Thyroid gland (tissue), 4 donors: ENCODE data around the gene PTPRN. TPM values are rescaled to one million over a fixed set of nuclear protein-coding genes. Genes with fewer than 3 reads are reported as not detected.

Experiments
- DNase-seq, 2 donors: peaks; one replicate each; pipeline ENCODE4 v3.0.0-alpha.2; 2019
- H3K27ac ChIP-seq, 3 donors: fragments of 200-600 bp; sonication (generic); 1 replicate in 2 of 3; 2 replicates in 1 of 3; pipeline ENCODE4 v1.5.1; 2016 to 2019; ENCODE audit warnings: mild to moderate bottlenecking in 1 of 3, moderate library complexity in 1 of 3
- H3K27me3 ChIP-seq: fragments of 200-600 bp; sonication (generic); one replicate; pipeline ENCODE4 v1.5.1; 2019
- H3K36me3 ChIP-seq, 2 donors: fragments of 200-600 bp; sonication (generic); one replicate each; pipeline ENCODE4 v1.5.1; 2016 to 2019
- H3K4me1 ChIP-seq, 2 donors: fragments of 200-600 bp; sonication (generic); one replicate each; pipeline ENCODE4 v1.5.1; 2017 to 2019
- H3K4me3 ChIP-seq, 3 donors: fragments of 200-600 bp; sonication (generic); replicated peaks in 1 of 3; 1 replicate in 2 of 3; 2 replicates in 1 of 3; pipeline ENCODE4 v1.5.1; 2016; ENCODE audit warnings: mild to moderate bottlenecking in 1 of 3
- H3K9me3 ChIP-seq: fragments of 200-600 bp; sonication (generic); one replicate; pipeline ENCODE4 v1.5.1; 2017
- POLR2A ChIP-seq, 2 donors: fragments of 450-650 bp; IDR thresholded peaks; one replicate each; pipeline ENCODE4 v1.6.1; 2017; ENCODE audit warnings: antibody characterized with exemption in 2 of 2, mild to moderate bottlenecking in 2 of 2, moderate library complexity in 1 of 2
- WGBS, 2 donors: methylation state at CpG; one replicate each; pipeline ENCODE4 v1.1.5; 2017; 5-methylcytosine and 5-hydroxymethylcytosine counted together
- intact Hi-C: fragments of 100-400 bp; cut with DNase I; formaldehyde crosslinking; loops from one replicate; pipeline ENCODE4 v1.15.1; 2023
- total RNA-seq, 4 donors: library from RNA; depleted of rRNA; stranded (reverse); fragments of >200 nt; gene quantifications; one replicate each; pipeline ENCODE4 v1.2.3, GENCODE V29; 2016
- TF ChIP-seq, protein P1 (sequence below), 6 experiments: fragments of 200-600 bp in 3 of 6; fragments of 450-650 bp in 3 of 6; sonication (generic) in 3 of 6; IDR thresholded peaks; one replicate each; pipeline ENCODE4 v1.5.1; 2016 to 2019; ENCODE audit warnings: antibody characterized with exemption in 6 of 6, mild to moderate bottlenecking in 2 of 6, inconsistent platforms in 1 of 6, moderate library complexity in 1 of 6

Gene PTPRN
- total RNA-seq, 4 donors from 2014 or later = 1.9 to 4.6 (median 4.4) TPM; not detected in 1

GRCh38 chr2:219272356-219272755 lies 36.8 kb downstream of the PTPRN start:
- Histone ChIP-seq H3K4me3 (no peak overlapping the region), H3K36me3 (no peaks in the 10 kb centered on the region), H3K9me3 (no peaks in the 10 kb centered on the region), H3K27me3 (no peaks in the 10 kb centered on the region), H3K4me1 (peaks cover 0 to 19% of the 10 kb centered on the region in 2 donors), H3K27ac (no peak overlapping the region)
- no peak for TF ChIP-seq POLR2A (IDR thresholded peaks at IDR 0.05)
- TF ChIP-seq, protein P1, sequence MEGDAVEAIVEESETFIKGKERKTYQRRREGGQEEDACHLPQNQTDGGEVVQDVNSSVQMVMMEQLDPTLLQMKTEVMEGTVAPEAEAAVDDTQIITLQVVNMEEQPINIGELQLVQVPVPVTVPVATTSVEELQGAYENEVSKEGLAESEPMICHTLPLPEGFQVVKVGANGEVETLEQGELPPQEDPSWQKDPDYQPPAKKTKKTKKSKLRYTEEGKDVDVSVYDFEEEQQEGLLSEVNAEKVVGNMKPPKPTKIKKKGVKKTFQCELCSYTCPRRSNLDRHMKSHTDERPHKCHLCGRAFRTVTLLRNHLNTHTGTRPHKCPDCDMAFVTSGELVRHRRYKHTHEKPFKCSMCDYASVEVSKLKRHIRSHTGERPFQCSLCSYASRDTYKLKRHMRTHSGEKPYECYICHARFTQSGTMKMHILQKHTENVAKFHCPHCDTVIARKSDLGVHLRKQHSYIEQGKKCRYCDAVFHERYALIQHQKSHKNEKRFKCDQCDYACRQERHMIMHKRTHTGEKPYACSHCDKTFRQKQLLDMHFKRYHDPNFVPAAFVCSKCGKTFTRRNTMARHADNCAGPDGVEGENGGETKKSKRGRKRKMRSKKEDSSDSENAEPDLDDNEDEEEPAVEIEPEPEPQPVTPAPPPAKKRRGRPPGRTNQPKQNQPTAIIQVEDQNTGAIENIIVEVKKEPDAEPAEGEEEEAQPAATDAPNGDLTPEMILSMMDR (IDR thresholded peaks at IDR 0.05) = no peak
- no peak for DNase-seq
- 78 to 81% methylated on average over 4 of the region's 4 CpGs for WGBS, 2 donors
- intact Hi-C loops = no loop called here

DNA sequence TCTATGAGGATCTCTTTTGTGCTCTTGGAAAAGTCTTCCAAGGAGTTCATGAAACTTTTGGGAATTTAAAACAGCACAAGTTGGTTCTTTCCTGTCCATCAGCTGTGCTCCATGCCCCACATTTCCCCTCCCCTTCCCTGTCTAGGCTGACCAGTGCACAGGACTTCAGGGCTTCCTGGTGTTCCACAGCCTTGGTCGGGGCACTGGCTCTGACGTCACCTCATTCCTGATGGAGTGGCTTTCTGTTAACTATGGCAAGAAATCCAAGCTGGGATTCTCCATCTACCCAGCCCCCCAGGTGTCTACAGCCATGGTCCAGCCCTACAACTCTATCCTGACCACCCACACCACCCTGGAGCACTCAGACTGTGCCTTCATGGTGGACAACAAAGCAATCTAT lies 38.2 kb downstream of the PTPRN start:
- no peaks in the 10 kb centered on the region for H3K27me3 ChIP-seq
- DNase-seq = no peak
- H3K4me3 ChIP-seq = no peak overlapping the region
- peaks cover 0 to 19% of the 10 kb centered on the region in 2 donors for H3K4me1 ChIP-seq
- 70 to 77% methylated on average over 2 of the region's 2 CpGs for WGBS, 2 donors
- intact Hi-C loops = no loop called here
- H3K36me3 ChIP-seq = no peaks in the 10 kb centered on the region
- H3K27ac ChIP-seq = no peak overlapping the region
- no peak for TF ChIP-seq POLR2A (IDR thresholded peaks at IDR 0.05)
- TF ChIP-seq, protein P1 (IDR thresholded peaks at IDR 0.05) = no peak
- H3K9me3 ChIP-seq = no peaks in the 10 kb centered on the region

DNA sequence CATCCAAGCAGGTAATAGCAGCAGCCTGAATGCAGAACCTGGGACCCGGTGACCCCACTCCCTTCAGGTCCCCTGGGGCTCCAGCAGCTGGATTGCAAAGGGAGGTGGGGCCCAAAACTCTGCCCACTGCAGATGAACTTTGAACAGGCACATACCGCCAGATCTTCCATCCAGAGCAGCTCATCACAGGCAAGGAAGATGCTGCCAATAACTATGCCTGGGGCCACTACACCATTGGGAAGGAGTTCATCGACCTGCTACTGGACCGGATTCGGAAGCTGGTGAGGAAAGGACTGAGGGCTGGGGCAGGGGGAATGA lies 39.2 kb downstream of the PTPRN start:
- TF ChIP-seq, protein P1 (IDR thresholded peaks at IDR 0.05) = no peak
- 90 to 100% methylated on average over 4 to 5 of the region's 5 CpGs for WGBS, 2 donors

GRCh38 chr2:219269362-219270054 lies 39.7 kb downstream of the PTPRN start:
- DNase-seq = peak; percentile 95 to 96
- Histone ChIP-seq H3K27ac (no peak overlapping the region), H3K9me3 (no peaks in the 10 kb centered on the region), H3K36me3 (no peaks in the 10 kb centered on the region), H3K4me3 (no peak overlapping the region), H3K4me1 (peaks cover 0 to 18% of the 10 kb centered on the region in 2 donors), H3K27me3 (no peaks in the 10 kb centered on the region)
- WGBS, 2 donors = 38 to 40% methylated on average over 8 of the region's 8 CpGs
- intact Hi-C loops = no loop called here
- TF ChIP-seq, protein P1 (IDR thresholded peaks at IDR 0.05) = no peak
- TF ChIP-seq POLR2A (IDR thresholded peaks at IDR 0.05) = no peak

More for the DNA sequence above, 39.2 kb downstream of the PTPRN start:
- H3K4me3 ChIP-seq = no peak overlapping the region
- no peak for DNase-seq
- intact Hi-C loops = no loop called here
- no peaks in the 10 kb centered on the region for H3K9me3 ChIP-seq
- no peaks in the 10 kb centered on the region for H3K27me3 ChIP-seq
- H3K36me3 ChIP-seq = no peaks in the 10 kb centered on the region
- H3K4me1 ChIP-seq = peaks cover 0 to 19% of the 10 kb centered on the region in 2 donors
- H3K27ac ChIP-seq = no peak overlapping the region

GRCh38 chr2:219268294-219268693 lies 40.9 kb downstream of the PTPRN start:
- Histone ChIP-seq H3K36me3 (no peaks in the 10 kb centered on the region), H3K27ac (no peak overlapping the region), H3K9me3 (no peaks in the 10 kb centered on the region), H3K4me1 (peaks cover 0 to 10% of the 10 kb centered on the region in 2 donors), H3K4me3 (no peak overlapping the region), H3K27me3 (no peaks in the 10 kb centered on the region)
- intact Hi-C loops = no loop called here
- TF ChIP-seq POLR2A (IDR thresholded peaks at IDR 0.05) = no peak
- TF ChIP-seq, protein P1 (IDR thresholded peaks at IDR 0.05) = no peak
- DNase-seq = no peak
- 88 to 96% methylated on average over 2 of the region's 2 CpGs for WGBS, 2 donors
